Measurements from ENCODE around the gene FCMR.

GRCh38 chr1:206930210-206930798, 8.6 kb upstream of the FCMR start:
- no peak for TF ChIP-seq GATA3 (IDR thresholded peaks at IDR 0.05; ENCODE audit: low read depth, low read length)
- TF ChIP-seq GATA2 (IDR thresholded peaks at IDR 0.05; ENCODE audit: low read depth, low read length): no peak

Data from SH-SY5Y (cell line).